HG03066 (cell line): ENCODE data around the gene FOXI3.
"Not testable (repeated sequence)": the region's sequence is repeated elsewhere in the genome, so short reads cannot be mapped to it uniquely, and the experiment has no call there.

Source experiments
- ATAC-seq: cut with Tn5 transposase; IDR thresholded peaks from one replicate; pipeline ENCODE4 v1.9.1; 2021; ENCODE audit warnings: low read depth; ENCODE audit not compliant: unreplicated experiment

The FOXI3 gene

GRCh38 chr2:88442473-88442872 is 10.0 kb downstream of the FOXI3 start:
- ATAC-seq: no peak

- no peak for ATAC-seq
These were observed 10.4 kb downstream of the FOXI3 start for GRCh38 chr2:88442061-88442460.

DNA sequence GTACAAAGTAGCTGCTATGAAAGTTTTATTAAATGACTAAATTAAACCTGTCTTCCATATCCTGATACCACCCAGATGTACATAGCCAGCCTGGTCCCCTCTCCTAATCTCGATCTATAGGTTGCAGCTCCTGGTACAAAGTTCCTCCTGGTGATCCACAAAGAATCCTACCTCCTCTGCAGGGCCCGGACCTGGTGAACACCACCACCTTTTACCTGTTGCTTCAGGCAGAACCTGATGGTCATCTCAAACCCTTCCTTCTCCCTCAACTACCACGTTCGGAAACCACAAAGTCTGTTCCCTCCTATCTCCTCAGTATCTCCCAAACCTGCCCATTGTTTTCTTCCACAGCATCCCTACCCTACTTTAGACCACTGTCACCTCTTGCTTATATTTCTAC is 15.5 kb downstream of the FOXI3 start:
- ATAC-seq: no peak

DNA sequence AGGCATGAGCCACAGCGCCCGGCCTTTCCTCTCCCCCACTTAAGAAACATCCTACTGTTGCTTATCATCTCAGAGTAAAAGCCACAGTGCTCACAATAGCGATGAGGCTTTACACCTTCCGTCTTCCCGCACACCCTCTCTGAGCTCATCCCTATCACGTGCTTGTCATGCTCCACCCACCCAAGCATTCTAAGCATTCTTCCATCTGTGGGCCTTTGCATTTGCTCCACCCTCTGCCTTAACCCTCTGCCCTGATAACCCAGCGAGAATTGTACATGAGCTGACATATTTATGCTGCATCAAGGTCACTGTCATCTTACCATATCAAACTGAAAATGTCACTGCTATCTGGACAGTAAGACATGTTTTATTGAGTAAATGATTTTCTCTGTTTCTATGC is 22.6 kb downstream of the FOXI3 start:
- no peak for ATAC-seq

DNA sequence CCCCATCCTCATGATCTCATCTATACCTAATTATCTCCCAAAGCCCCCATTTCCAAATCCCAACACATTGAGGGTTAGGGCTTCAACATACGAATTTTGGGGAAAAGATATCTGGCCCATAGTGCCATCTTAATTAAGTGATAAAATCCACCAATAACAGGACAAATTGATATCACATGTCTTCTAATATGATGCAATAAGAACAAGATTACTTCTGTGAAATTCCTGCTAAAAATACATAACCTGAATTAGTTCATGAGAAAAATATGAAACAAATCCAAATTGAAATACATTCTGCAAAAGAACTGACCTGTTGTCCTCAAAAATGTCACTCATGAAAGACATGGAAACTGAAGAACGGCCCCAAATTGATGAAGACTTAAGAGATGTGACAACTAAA is 28.8 kb downstream of the FOXI3 start:
- no peak for ATAC-seq

- not testable (repeated sequence) for ATAC-seq
These were observed 33.4 kb downstream of the FOXI3 start for GRCh38 chr2:88419051-88419450.

DNA sequence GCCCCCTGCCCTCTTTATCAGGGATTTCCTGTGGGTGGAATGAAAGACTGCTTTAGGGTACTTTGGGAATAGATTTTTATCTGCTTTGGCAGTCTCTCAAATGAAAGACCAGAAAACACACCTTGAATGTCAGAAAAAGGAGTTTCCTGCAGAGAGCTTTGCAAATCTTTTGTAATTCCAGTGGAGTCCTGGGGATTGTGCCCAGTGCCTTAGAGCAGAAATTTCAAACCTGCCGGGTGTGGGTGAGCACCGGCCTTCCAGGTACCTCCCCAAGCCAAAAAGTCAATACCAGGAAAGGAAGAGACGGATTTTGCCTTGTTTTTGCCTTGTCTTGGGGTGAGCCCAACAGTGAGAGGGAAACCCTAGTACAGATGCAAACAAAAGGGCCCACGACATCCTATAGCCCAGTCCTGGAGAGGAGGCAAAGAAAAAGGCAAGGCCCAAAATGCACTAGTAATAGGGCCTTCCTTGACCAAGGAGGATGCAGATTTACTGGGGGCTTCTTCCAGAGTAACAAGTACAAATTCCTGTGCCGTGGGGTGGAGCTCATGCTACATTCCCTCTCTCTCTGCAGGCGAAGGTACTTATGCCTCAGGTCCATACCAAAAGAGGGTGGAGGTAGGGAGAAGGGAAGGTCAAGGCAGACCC is 36.4 kb downstream of the FOXI3 start:
- no peak for ATAC-seq

- not testable (repeated sequence) for ATAC-seq
These were observed 43.6 kb downstream of the FOXI3 start for GRCh38 chr2:88408870-88409269.

DNA sequence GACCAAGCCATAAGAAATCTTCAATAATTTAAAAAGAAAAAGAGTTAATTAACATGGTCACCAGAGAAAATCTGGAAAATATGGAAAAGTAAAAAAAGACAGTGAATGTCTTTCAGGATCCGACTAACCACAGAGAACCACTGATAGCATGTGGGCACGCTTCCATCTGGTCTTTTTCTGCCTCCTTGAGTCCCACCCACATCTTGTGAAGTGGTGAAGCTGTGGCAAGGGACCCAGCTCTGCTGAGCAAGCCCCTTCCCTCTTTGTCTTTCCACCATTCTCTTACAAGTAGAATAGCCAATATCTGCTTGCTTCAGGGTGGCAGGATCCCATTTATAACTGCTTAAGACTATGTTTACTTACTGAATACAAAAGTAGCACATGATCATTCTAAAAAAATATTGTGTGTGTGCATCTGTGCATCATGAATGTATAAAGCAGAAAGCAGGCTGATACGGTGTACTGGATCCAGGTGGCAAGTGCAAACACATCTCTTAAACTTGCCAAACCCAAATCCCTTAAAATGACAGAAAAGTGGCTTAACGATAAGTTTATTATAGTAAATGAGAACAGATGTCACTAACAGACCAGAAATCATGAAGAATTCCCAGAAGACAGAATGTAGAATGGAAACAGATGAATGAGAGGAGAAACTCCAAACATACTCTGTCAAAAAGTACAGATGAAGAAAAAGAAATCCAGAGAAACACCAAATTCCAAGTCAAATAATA is 52.3 kb downstream of the FOXI3 start:
- no peak for ATAC-seq

DNA sequence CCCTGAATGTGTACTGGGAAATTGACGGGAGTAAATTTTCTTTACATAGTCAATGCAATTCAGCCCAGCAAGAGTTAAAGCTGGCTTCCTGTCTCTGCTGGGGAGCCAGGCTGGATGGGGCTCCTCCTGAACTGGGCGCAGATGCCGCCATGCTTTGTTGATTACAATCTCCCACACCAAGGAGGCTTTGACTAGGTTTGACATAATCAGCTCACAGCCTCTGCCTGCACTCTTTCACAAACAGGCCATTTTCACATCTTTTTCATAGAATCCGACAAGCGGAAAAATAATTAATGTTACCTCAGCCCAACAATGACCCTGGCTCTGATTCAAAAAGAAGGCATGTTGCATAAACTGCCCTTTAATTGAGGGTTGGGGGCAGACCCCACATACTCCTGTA is 54.3 kb downstream of the FOXI3 start:
- ATAC-seq: no peak
